Stimulated activated CD8-positive, alpha-beta memory T cell treated with anti-CD3 and anti-CD28 coated beads, Interleukin-2, amount 100 ng/mL, for 48 hours (primary cell): Measurements from ENCODE around the gene CNTN4.
"Not testable (repeated sequence)": the region's sequence is repeated elsewhere in the genome, so short reads cannot be mapped to it uniquely, and the experiment has no call there.

ENCODE experiments used
- DNase-seq, 2 donors: peaks; one replicate each; pipeline ENCODE4 v3.0.0-alpha.2; 2020; ENCODE audit warnings: low read depth in 2 of 2

Gene CNTN4

DNA sequence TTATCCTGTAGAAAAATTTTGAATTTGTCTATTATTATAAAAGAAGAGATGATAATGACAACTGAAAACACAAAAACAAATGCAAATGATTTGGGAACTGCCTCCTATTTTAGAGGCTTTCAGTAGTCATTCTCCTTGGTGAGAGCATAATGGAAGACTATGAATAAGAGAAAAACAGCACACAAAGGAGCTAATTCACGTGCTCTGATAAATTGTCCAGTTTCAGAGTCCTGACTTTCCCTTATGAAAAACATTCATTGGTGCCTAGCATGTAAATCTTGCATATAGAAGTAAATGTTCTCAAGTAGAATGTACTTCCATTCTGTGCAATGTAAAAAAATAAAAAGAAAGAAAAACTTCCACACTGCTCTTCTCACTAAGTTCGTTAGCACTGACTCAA lies 805.4 kb downstream of the CNTN4 start:
- DNase-seq = no peak

DNA sequence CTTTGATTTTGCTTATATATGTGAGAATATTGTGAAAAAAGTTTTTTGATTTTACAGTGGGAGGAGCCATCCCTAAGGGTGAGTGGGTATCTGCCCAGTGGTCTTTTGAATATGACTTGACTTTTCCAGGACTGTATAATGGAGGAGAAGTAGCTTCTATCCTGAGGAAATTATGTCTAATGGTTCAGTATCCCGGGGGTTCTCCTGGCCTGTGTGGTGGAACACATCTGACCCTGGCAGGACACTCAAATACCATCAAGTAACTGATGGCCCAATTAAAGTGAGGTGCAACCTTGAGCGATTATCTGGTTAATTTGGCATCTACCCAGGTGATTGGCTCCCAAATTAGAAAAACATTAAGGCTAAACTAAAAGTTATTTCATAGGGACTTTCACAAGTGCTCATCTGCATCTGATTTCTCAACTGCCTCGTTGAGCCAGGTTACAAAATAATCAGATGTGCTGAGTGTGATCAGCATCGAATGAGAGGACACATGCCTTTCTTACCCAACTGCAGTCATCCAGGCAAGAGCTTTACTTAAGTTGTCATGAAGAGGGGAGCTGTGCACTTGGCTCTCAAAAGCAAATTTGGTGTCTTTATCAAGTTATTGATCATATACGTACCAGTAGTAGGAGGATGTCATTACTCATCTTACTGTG lies 810.2 kb downstream of the CNTN4 start:
- DNase-seq = no peak

DNA sequence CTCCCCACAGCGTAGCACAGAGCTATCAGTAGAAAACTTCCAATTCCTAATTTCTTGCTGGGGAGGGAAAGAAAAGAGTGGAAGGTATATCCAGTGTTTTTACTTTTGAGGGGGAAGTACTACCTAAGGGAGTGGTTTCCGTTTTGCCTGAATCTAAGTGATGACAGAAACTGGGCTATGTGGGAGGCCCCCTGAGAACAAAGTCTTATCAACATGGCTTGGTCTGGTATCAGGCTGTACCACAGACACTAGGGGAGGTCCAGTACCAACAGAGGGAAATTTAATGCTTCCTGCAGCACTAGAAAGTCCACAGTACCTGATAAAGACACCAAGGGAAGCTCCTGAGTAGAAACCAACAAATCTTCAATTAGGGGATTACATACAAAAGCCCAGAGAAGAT lies 812.3 kb downstream of the CNTN4 start:
- no peak for DNase-seq

DNA sequence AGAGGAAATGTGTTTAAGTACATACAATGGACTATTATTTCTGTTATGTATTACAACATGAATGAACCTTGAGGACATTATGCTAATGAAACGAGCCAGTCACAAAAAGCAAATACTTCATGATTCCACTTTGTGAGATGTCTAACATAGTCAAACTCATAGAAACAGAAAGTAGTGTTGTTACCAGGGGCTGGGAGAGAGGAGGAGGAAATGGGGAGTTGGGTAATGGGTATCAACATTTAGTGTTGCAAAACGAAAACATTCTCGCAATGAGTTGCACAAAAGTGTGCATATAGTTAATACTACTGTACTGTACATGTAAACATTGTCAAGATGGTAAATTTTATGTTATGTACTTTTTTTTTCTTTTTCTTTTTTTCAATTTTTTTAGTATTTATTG lies 817.2 kb downstream of the CNTN4 start:
- DNase-seq = no peak

DNA sequence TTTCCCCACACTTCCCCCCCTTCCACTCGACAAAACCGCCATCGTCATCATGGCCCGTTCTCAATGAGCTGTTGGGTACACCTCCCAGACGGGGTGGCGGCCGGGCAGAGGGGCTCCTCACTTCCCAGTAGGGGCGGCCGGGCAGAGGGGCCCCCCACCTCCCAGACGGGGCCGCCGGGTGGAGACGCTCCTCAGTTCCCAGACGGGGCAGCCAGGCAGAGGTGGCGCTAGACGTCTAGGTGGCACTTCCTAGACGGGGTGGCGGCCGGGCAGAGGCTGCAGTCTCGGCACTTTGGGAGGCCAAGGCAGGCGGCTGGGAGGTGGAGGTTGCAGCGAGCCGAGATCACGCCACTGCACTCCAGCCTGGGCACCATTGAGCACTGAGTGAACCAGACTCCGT lies 818.0 kb downstream of the CNTN4 start:
- not testable (repeated sequence) for DNase-seq

DNA sequence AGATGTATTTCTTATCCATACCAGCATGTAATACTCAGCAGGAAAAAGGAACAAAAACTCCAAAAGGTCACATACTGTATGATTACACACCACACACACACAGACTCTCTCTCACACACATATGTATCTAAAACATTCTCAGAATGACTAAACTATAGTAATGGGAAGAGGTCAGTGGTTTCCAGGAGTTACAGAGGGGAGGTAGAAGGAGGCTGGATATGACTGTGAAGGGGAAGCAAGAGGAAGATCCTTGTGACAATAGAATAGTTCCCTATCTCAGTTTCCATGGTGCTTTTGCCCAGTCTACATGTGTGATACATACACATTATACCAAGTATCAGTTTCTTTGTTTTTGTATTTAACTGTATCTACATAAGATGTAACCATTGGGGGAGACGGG lies 821.4 kb downstream of the CNTN4 start:
- DNase-seq = no peak

DNA sequence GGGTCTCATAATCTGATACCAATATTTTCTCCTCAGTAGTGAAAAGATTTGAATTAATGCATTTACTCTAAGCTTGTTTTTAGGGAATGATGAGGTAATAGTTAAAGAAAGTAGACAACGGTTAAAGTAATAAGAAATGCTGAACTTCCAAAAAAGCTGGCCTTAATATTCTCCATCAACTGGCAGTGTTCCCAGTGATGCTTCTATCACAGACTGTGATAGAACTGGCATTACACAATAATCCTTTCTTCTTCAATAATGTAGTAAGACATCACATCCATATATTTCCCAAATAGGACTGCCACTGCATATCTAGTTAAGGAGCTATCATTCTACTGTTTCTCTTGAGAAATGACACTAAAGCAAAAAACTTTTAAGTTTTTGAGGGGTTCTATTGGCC lies 822.8 kb downstream of the CNTN4 start:
- no peak for DNase-seq

DNA sequence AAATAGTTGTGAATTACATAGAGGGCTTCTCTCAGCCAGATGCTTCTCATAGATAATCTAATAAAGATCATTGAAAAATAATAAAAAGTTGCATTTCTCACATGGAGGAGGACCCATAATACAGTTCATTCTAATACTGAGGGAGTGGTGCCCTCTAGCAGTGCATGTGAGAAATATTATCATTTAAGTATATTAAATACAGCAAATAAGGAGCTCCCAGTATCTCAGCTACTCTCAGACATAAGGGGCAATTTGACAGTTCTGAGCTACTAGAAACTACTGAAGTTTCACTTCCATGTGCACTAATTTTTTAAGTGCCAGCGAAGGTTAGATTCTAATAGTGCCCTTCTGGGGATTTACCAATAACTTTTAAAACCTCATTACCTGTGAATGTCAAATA lies 823.2 kb downstream of the CNTN4 start:
- DNase-seq = no peak

DNA sequence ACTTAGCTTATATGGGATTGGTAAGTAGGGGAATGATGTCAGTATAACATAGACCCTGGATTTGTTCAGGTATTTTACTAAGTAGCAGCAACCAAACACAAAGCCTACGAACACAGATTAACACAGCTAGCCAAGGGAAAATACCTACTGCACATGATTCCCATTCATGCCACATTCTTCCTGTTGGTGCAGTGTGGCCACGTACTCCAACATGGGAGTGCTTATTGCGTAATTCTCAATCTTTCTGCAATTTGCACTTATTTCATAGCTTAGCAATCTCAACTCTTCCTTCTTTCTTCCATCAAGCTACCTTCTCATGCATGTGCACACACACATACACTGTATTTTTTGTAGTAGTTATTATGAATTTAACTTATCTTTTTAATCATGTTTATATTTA lies 824.7 kb downstream of the CNTN4 start:
- no peak for DNase-seq

DNA sequence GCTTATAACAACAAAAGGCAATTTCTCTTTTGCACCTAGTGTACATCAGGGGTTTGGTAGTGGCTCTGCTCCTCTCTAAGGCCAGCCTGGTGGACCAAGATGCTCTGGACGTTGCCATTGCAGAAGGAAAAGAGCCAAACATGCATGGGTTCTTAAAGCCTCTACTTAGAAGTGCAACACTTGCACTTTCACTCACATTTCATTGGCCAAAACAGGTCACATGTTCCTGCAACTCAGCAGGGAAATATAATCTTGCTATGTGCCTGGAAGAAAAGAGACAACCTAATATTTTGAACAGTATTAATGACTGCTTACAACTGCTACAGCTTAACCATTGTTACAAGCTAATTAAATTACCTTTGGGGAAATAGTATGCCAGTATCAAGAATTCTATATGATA lies 828.6 kb downstream of the CNTN4 start:
- DNase-seq = no peak

DNA sequence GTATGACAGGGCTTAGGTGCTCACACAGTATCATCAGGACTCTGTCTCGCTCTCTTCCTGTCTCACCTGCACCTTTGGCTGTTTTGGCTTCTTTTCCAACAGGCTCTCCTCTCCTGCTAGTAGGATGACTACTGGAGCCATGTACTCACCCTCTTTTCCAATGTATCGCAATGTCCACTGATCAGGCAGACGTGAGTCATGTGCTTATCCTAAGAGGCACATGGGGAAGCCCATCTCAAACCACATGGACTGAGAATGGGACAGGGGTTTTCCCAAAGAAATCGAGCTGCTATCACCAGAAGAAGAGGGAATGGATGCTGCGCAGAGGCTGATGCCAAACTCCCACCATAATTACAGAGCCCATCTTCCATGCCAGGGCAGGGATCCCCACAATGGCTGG lies 830.9 kb downstream of the CNTN4 start:
- DNase-seq = no peak

DNA sequence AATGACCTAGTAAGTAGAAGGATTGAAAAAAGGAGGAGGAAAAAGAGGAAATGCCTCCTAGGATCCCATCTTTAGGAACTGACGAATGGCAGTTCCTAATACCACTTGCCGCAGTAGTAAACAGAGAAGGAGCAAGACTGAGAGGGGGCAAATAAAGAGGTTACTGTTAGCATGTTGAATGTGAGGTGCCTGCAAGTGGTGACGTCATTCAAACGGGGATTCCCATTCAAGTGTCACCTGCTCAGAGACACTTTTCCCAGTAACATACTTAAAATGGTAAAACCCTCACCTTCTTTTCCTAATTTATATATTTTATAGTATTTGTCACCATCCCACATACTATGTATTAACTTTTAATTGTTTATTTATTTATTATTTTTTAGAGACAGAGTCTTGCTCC lies 832.6 kb downstream of the CNTN4 start:
- no peak for DNase-seq

DNA sequence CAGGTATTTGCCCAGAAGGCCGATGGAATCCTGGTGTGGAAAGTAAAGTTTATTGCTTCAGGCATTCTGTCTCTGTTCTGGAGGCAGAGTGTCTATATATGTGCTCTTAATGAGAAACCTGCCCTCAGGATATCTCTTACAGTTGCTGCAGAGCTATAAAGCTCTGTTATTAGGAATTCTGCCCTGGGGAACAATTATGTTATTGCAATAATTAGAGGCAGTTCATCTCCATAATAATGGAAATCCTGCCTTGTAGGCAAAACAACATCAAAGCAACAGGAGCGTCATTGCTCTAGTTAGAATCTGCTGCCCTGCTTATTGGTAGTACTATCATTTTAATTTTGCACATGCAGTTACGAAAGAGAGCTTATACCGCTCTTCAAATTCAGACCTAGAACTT lies 835.9 kb downstream of the CNTN4 start:
- DNase-seq = no peak

DNA sequence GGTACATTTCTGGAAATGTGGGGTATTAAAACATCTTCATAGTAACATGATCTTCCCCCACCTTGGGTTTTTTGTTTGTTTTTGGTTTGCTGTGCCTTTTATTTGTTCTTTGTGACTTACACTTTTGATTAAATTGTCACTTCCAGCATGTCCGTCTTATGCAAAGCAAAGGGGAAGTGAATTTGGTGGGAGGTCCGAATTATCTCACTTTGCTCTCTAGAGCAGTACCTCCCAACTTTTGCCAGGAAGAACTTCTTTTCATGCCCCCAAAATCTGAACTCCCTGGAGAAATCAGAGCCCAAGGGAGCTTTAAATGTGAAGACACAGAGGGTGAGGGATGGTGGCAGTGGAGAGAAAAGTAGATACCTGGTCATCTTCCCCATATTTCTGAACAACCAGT lies 838.4 kb downstream of the CNTN4 start:
- DNase-seq = no peak

DNA sequence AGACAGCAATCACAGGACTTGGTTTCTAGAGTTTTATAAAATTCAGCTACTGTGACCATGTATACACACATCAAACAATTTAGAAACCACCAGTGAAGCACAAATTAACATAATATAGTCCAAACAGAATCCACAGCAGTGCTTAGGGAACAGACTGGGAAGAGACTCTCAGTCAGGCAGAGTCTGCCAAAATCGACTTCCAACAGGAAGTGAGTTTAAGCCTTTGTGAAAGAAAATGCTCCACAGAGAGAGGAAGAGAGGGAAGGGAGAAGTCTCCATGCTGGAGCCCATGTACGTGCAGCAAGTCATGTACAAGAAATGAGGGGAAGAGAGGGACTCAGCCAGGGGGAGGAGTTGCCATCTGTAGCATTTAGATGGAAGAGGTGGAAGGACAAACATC lies 838.9 kb downstream of the CNTN4 start:
- no peak for DNase-seq

DNA sequence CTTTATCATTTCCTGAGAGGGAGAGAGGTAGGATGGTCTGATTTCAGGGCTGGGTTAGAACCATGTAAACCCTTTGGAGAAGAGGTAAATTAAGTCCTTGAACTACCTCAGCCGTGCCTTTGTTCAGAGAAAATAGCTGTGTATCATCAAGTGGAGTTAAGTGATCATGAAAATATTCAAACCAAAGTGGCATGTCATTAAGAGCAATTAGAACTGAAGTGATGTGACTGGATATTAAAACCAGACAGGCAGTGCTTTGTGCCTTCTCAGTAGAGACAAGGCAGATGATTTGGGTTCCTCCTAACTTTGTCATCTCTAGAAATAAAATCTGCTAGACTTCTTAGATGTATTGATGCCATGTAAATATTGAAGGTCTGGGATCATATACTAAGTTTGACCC lies 840.0 kb downstream of the CNTN4 start:
- DNase-seq = no peak

DNA sequence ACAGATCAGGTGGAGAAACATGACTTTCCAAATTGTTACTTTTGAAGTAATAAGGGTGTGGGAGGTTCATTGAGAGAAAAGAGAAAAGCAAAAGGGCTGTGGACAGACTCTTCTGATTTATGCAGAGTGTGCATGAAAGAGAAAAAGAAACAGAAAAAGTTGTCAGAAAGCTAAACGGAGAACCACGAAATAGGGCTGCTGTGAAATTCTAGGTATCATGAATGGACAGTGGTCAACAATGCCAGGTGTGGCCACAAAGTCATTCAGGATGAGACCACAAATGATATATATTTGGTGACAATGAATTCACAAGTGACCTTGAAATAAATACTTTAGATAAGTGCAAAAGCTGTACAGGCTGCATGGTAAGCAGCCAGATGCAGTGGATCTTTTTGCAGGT lies 841.4 kb downstream of the CNTN4 start:
- DNase-seq = no peak

DNA sequence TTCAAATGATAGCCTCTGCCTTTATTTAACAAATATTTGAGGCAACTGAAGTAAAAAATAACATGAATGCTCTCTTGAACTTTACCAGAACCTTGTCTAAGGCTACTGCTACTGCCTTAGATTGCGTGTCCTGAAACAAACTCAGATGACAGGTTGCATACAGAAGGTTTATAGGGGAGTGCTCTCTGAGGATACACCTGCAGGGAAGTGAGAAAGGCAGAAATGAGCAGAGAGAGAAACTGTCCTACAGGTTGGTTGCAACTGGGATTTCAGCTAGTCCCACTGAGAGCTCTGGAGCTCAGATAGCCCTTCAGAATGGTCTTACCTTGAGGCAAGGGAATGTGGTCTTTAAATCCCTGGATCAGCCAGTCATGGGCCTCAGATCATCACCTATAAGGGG lies 846.0 kb downstream of the CNTN4 start:
- DNase-seq = no peak

DNA sequence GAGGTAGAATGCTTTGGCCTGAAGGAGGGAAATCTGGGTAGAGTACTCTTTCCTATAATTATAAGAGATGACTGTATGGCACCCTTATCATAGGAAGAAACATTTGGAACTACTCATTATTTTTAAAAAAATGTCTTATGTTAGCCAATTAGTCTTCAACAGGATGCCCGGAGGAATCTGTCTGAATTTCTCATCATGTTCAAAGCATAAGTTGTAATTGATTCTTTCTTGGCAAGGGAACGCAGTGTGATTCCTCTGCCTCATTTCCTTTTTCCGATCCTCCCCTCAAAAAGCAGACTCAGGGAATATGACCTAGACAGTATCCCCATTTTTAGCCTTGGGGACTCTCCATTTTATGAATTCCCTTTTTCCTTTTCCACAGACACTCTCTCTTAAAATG lies 846.5 kb downstream of the CNTN4 start:
- no peak for DNase-seq

DNA sequence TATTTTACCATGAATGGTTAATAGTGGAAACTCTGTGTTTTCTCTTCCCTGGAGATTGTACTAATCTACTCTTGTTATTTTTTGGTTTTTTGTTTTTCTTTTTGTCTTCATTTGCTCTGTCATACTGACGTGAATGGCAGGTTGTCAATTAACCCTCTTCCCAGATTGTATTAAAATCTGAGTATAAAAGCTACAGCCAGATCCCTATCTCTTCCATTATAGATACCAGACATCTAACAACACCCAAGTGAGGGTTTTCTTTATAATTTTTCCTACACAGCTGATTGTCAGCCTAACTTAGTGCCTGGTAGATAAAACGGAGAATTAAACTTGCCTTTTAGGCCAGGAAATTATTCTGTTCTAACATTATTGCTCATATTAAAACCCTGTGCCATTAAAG lies 848.9 kb downstream of the CNTN4 start:
- DNase-seq = no peak

DNA sequence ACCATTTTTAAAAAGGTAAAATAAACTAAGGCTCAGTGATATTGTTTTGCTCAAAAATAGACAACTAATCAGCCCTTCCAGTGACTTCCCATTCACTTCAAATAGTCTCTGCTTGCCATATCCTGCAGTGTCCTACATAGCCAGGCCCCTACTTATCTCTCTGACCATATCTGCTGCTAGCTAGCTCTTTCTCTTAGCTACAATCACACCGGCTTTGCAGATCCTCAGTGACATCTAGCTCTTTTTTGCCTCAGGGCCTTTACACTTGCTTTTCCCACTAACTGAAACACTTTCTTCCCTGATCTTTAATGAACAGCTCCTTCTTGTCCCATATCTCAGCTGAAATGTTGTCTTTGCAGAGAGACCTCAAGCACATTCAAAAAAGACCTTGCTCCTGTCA lies 850.2 kb downstream of the CNTN4 start:
- no peak for DNase-seq

DNA sequence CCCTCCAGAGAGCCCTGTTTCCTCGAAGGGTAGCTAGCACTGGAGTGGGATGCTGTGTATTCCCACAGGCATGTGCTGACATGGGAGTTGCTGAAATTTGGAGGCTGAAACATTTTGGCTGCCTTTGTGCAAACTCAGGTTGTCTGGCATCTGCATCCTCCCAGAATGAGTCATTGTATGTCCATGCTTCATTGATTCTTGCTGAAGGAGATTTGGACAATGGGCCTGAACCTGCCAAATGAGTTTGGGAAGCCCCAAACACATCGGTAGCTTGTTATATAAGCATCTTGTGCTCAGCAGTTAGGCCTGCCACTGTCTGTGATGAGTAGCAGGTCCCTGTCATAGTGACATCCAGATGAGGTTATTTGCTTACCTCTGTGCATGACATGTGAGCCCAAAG lies 851.5 kb downstream of the CNTN4 start:
- DNase-seq = no peak

DNA sequence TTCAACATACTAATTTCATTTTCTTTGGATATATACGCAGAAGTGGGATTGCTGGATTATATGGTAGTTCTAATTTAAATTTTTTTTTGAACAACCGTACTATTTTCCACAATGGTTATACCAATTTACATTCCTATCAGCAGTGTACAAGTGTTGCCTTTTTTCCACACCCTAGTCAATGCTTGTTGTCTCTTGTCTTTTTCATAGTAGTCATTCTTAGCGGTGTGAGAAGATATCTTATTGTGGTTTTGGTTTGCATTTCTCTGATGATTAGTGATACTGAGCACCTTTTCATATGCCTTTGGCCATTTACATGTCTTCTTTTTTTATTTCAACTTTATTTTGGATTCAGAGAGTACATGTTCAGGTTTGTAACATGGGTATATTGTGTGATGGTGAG lies 858.4 kb downstream of the CNTN4 start:
- DNase-seq = no peak

DNA sequence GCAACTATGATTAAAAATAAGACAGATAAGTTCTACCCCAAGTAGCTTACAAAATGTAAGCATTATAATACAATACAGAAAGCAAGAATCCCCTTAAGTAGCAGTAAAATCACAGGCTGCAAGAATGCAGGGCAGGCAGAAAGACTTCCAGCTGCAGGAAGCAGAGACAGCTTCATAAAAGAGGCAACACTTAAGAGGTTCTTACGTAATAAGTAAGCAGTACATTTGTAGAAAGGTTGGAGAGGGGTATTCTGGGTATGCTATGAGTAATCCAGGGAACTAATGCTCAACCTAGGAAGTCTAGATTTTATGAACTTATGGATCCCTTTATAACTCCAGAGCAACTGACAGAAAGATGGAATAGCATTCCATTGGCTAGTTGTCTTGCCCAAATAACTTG lies 859.9 kb downstream of the CNTN4 start:
- DNase-seq = no peak

DNA sequence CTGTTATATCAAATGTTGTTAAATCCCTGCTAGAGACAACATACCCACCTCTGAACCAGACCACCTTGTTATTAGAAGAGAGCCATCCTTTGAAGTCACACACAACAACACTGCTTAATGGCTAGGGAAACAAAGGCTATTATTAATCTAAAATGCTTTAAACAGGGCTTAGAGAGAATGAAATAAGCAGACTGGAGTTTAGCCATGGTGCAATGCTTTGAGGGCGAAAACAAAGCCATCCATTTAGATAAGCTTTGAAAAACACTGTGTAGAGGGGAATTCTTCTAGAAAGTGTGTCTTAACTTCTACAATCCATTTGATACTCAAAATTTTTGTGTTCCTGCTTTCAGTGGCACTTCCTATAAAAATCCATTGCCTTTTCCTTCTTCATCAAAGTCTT lies 862.9 kb downstream of the CNTN4 start:
- DNase-seq = no peak
